Measurements from ENCODE around the gene STX17.

DNA sequence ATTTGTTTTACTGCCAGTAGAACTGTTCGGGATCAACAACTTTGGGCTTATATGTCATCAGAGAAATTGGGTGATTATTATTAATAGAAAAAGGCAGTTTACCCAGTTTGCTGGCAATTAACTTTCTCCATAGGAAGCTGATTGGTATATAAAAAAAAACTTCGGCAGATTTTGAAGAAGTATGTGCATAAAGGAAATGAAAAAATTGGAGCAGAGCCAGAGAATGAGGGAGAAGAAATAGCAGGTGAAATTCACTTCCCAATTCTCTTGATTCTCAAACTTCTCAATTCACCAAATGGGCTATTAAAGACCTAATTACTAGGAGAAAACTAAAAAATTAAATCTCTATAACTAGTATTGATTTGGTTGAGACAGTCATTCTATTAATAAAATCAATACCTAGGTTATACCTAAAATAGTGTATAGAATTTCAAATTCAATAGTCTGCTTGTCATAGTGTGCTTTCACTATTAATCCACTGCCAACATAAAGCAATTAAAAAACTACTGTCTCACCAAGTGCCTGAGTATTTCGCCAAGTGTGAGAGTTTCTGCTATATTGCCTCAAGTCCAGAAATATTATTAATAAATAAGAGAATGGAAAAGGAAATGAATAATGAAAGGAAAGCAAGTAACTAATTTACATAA is 47.5 kb downstream of the STX17 start:
- no peak for TF ChIP-seq FOXK2 (IDR thresholded peaks at IDR 0.05)
- no peak for TF ChIP-seq CTBP1 (IDR thresholded peaks at IDR 0.05; ENCODE audit: borderline replicate concordance)
- TF ChIP-seq SP1 (IDR thresholded peaks at IDR 0.05), result no peak
- TF ChIP-seq BHLHE40 (IDR thresholded peaks at IDR 0.05; ENCODE audit: borderline replicate concordance), result no peak
- no peak for TF ChIP-seq ARNT (IDR thresholded peaks at IDR 0.05)
- no peak for TF ChIP-seq SUZ12 (IDR thresholded peaks at IDR 0.05)
- TF ChIP-seq TARDBP (IDR thresholded peaks at IDR 0.05), result no peak
- no peak for TF ChIP-seq L3MBTL2 (conservative IDR thresholded peaks at IDR 0.05)
- no peak for TF ChIP-seq FOXA1 (IDR thresholded peaks at IDR 0.05)
- no peak for TF ChIP-seq LEF1 (IDR thresholded peaks at IDR 0.05; ENCODE audit: borderline replicate concordance)
- no peak for TF ChIP-seq ELF4 (IDR thresholded peaks at IDR 0.05)
- no peak for TF ChIP-seq FOXM1 (IDR thresholded peaks at IDR 0.05; ENCODE audit: borderline replicate concordance)
- TF ChIP-seq, protein P1, sequence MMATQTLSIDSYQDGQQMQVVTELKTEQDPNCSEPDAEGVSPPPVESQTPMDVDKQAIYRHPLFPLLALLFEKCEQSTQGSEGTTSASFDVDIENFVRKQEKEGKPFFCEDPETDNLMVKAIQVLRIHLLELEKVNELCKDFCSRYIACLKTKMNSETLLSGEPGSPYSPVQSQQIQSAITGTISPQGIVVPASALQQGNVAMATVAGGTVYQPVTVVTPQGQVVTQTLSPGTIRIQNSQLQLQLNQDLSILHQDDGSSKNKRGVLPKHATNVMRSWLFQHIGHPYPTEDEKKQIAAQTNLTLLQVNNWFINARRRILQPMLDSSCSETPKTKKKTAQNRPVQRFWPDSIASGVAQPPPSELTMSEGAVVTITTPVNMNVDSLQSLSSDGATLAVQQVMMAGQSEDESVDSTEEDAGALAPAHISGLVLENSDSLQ (IDR thresholded peaks at IDR 0.05), result no peak

Measured in HEK293T (cell line).